Gastroesophageal sphincter (tissue), 4 donors: Measurements from ENCODE around the gene MPDZ. TPM values are rescaled to one million over a fixed set of nuclear protein-coding genes. Genes with fewer than 3 reads are reported as not detected.

Source experiments
- ATAC-seq: fragments of 150-250 bp; one replicate; pipeline ENCODE4 v1.9.1; 2016; ENCODE audit warnings: mild to moderate bottlenecking, moderate library complexity
- H3K27ac ChIP-seq, 4 donors: fragments of 200-600 bp; sonication (generic) in 3 of 4; 1 replicate in 3 of 4; 2 replicates in 1 of 4; pipeline ENCODE4 v1.5.1; 2016 to 2019
- H3K27me3 ChIP-seq: fragments of 200-600 bp; sonication (generic); one replicate; pipeline ENCODE4 v1.5.1; 2019
- H3K36me3 ChIP-seq, 2 donors: fragments of 200-600 bp; sonication (generic); one replicate each; pipeline ENCODE4 v1.5.1; 2019; ENCODE audit warnings: control low read depth in 1 of 2
- H3K4me1 ChIP-seq, 3 donors: fragments of 200-600 bp; sonication (generic); 1 replicate in 2 of 3; 2 replicates in 1 of 3; pipeline ENCODE4 v1.5.1; 2016 to 2019; ENCODE audit warnings: control low read depth in 2 of 3
- H3K4me3 ChIP-seq, 2 donors: fragments of 200-600 bp; sonication (generic); one replicate each; pipeline ENCODE4 v1.5.1; 2019; ENCODE audit warnings: mild to moderate bottlenecking in 1 of 2, moderate library complexity in 1 of 2
- H3K9me3 ChIP-seq, 3 donors: fragments of 200-600 bp; sonication (generic); one replicate each; pipeline ENCODE4 v1.5.1; 2017 to 2019; ENCODE audit warnings: control low read depth in 2 of 3
- EP300 ChIP-seq: sonication (generic); formaldehyde crosslinking; IDR thresholded peaks from one replicate; pipeline ENCODE4 v1.6.1; 2017; ENCODE audit warnings: antibody characterized with exemption, mild to moderate bottlenecking
- POLR2A ChIP-seq, 2 donors: fragments of 450-650 bp; IDR thresholded peaks; one replicate each; pipeline ENCODE4 v1.6.1; 2017; ENCODE audit warnings: antibody characterized with exemption in 2 of 2, mild to moderate bottlenecking in 2 of 2, moderate library complexity in 1 of 2
- POLR2AphosphoS5 ChIP-seq: sonication (generic); formaldehyde crosslinking; IDR thresholded peaks from one replicate; pipeline ENCODE4 v1.6.1; 2017; ENCODE audit warnings: antibody characterized with exemption
- WGBS, 2 donors: methylation state at CpG; one replicate each; pipeline ENCODE4 v1.1.5; 2018; ENCODE audit warnings: low coverage in 1 of 2; 5-methylcytosine and 5-hydroxymethylcytosine counted together
- total RNA-seq, 4 donors: library from RNA; depleted of rRNA; stranded (reverse); fragments of >200 nt; gene quantifications; one replicate each; pipeline ENCODE4 v1.1.0, GENCODE V29; 2016
- TF ChIP-seq, protein P1 (sequence below), 4 experiments: fragments of 200-600 bp in 2 of 4; fragments of 450-650 bp in 2 of 4; sonication (generic) in 1 of 4; IDR thresholded peaks; one replicate each; pipeline ENCODE4 v1.5.1; 2017 to 2019; ENCODE audit warnings: antibody characterized with exemption in 4 of 4, mild to moderate bottlenecking in 2 of 4, moderate library complexity in 2 of 4

The MPDZ gene
- total RNA-seq, 4 donors from 2014 or later = 71.8 to 102 (median 81.2) TPM

DNA sequence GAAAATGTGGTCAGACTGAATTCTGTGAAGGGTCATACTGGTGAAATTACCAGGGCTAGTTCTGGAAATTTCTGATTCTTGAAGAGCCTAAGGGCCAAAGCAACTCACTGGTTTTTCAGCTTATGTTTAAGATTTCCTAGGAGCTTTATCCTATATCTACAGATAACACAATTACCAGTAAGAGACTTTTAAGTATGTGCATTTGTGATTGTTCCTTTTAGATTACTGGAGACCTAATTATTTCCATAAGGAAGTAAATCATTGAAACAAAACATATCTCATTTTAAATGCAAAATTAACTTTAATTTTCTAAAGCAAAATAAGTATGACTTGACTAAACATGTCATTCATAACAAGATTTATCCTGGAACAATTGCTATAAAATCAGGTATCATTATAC lies 134.2 kb downstream of the MPDZ start:
- peaks cover 0 to 15% of the 10 kb centered on the region in 2 donors for H3K36me3 ChIP-seq
- no peak for ATAC-seq
- H3K4me3 ChIP-seq = no peak overlapping the region
- no peak overlapping the region for H3K27ac ChIP-seq
- H3K27me3 ChIP-seq = no peaks in the 10 kb centered on the region
- H3K9me3 ChIP-seq = no peaks in the 10 kb centered on the region
- TF ChIP-seq EP300 = no peak
- no peak for TF ChIP-seq POLR2AphosphoS5
- no peak for TF ChIP-seq POLR2A (IDR thresholded peaks at IDR 0.05)
- H3K4me1 ChIP-seq = peaks cover 0 to 35% (median 3%) of the 10 kb centered on the region in 3 donors

DNA sequence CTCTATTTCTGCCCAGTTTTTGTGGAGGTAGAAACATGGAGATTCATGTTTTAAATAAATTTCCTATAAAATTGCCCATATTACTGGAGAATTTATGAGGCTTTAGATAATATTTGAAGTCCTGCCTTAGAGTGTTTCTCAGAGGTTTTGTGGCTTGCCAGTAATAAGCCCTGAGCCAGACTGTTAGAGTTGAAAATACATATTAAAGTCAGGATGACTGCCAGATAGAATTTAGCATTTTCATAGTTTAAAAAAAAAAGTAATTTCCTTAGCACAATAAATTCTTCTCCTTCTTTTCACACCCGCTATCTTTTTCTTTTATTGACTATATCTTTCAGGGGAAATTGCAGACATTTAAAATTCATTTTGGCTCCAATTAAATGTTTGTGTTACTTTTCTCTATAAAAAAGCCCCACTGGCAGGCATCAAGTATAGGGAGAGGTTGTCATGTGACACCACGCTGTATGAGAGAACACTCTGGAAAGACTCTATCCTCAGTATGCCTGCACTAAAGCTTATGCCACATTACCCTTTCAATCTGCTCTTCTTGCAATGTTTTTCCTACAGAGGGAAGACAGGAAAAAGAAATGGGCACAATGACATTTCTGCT lies 135.2 kb downstream of the MPDZ start:
- WGBS, 2 donors = 28 to 32% methylated on average over 2 of the region's 2 CpGs
- TF ChIP-seq, protein P1, sequence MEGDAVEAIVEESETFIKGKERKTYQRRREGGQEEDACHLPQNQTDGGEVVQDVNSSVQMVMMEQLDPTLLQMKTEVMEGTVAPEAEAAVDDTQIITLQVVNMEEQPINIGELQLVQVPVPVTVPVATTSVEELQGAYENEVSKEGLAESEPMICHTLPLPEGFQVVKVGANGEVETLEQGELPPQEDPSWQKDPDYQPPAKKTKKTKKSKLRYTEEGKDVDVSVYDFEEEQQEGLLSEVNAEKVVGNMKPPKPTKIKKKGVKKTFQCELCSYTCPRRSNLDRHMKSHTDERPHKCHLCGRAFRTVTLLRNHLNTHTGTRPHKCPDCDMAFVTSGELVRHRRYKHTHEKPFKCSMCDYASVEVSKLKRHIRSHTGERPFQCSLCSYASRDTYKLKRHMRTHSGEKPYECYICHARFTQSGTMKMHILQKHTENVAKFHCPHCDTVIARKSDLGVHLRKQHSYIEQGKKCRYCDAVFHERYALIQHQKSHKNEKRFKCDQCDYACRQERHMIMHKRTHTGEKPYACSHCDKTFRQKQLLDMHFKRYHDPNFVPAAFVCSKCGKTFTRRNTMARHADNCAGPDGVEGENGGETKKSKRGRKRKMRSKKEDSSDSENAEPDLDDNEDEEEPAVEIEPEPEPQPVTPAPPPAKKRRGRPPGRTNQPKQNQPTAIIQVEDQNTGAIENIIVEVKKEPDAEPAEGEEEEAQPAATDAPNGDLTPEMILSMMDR (IDR thresholded peaks at IDR 0.05) = no peak
- TF ChIP-seq EP300 = no peak
- TF ChIP-seq POLR2AphosphoS5 = no peak
- no peak for TF ChIP-seq POLR2A (IDR thresholded peaks at IDR 0.05)

GRCh38 chr9:13143281-13143680 lies 136.2 kb downstream of the MPDZ start:
- Histone ChIP-seq H3K27ac (no peak overlapping the region), H3K4me1 (peaks cover 0 to 32% (median 6%) of the 10 kb centered on the region in 3 donors), H3K36me3 (peaks cover 0 to 26% of the 10 kb centered on the region in 2 donors), H3K9me3 (no peaks in the 10 kb centered on the region), H3K27me3 (no peaks in the 10 kb centered on the region), H3K4me3 (no peak overlapping the region)
- 81 to 89% methylated on average over 5 of the region's 5 CpGs for WGBS, 2 donors
- ATAC-seq = no peak
- no peak for TF ChIP-seq POLR2AphosphoS5
- TF ChIP-seq, protein P1 (IDR thresholded peaks at IDR 0.05) = no peak
- no peak for TF ChIP-seq POLR2A (IDR thresholded peaks at IDR 0.05)
- no peak for TF ChIP-seq EP300

More for the DNA sequence above, 135.2 kb downstream of the MPDZ start:
- Histone ChIP-seq H3K4me1 (peaks cover 0 to 37% (median 6%) of the 10 kb centered on the region in 3 donors), H3K4me3 (no peak overlapping the region), H3K27ac (no peak overlapping the region), H3K9me3 (no peaks in the 10 kb centered on the region), H3K27me3 (no peaks in the 10 kb centered on the region), H3K36me3 (peaks cover 0 to 16% of the 10 kb centered on the region in 2 donors)
- no peak for ATAC-seq

DNA sequence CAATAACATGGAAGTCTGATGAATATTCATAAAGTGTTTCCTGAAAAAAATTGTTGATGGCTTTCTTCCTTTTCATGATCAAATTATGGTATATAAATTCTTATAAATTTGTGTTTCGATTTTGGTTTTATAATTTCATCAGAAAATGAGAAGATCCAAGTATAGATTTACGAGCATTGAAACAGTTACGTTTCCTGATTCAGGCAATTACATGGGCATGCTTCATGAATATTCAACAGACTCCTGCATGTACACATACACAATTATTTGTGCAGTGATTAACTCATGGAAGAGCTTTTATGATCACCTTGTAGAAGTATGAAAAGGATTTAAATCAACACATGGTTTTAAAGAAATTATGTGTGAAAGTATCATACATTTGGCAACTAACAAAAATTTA lies 136.7 kb downstream of the MPDZ start:
- Histone ChIP-seq H3K36me3 (peaks cover 0 to 31% of the 10 kb centered on the region in 2 donors), H3K4me3 (no peak overlapping the region), H3K4me1 (peaks cover 0 to 32% (median 6%) of the 10 kb centered on the region in 3 donors), H3K27me3 (no peaks in the 10 kb centered on the region), H3K27ac (no peak overlapping the region), H3K9me3 (no peaks in the 10 kb centered on the region)
- WGBS, 2 donors = 93 to 96% methylated on average over 3 of the region's 3 CpGs
- TF ChIP-seq EP300 = no peak
- TF ChIP-seq, protein P1 (IDR thresholded peaks at IDR 0.05) = no peak
- no peak for ATAC-seq

DNA sequence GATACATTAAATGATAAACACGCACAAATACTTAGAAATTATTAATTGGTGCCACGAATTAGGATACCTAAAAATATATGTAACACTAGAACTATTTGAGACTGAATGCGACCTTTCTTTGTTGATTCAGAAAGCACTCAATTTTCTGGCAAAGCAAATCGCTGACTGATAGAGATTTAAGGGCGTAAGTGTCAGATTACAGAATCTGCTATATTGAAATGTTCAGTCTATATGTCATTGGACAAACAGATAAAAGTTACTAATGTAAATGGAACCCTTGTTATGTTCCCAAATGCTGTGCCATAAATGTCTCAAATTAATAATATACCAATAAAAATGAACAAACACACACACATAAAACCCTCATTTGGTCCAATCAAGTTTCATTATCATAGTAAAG lies 137.9 kb downstream of the MPDZ start:
- H3K27ac ChIP-seq = no peak overlapping the region
- H3K36me3 ChIP-seq = peaks cover 0 to 33% of the 10 kb centered on the region in 2 donors
- H3K4me1 ChIP-seq = peaks cover 0 to 32% (median 6%) of the 10 kb centered on the region in 3 donors
- H3K27me3 ChIP-seq = no peaks in the 10 kb centered on the region
- H3K4me3 ChIP-seq = no peak overlapping the region
- WGBS, 2 donors = 77 to 78% methylated on average over 5 of the region's 5 CpGs
- ATAC-seq = no peak
- TF ChIP-seq EP300 (no peak), POLR2A (IDR thresholded peaks at IDR 0.05) (no peak), POLR2AphosphoS5 (no peak)
- TF ChIP-seq, protein P1 (IDR thresholded peaks at IDR 0.05) = no peak
- no peaks in the 10 kb centered on the region for H3K9me3 ChIP-seq
